ENCODE data around the gene KLK15. TPM values are rescaled to one million over a fixed set of nuclear protein-coding genes. Genes with fewer than 3 reads are reported as not detected.

The KLK15 gene
- total and polyA plus RNA-seq, 2 of the 8 experiments (the other 6 are each of a cell fraction or from before 2014, with no cell fraction given): not detected

- Histone ChIP-seq H4K91ac (replicated peaks; ENCODE audit: insufficient read length, low read length) (no peak overlapping the region), H3K27ac (ENCODE audit: low read depth, low read length) (no peak overlapping the region), H4K20me1 (replicated peaks in 1 of 2; ENCODE audit: control insufficient read depth in 1 of 2, insufficient read depth in 2 of 2, low read length in 2 of 2) (no peaks in the 10 kb centered on the region), H2BK15ac (ENCODE audit: low read length) (no peak overlapping the region), H3K56ac (replicated peaks; ENCODE audit: insufficient read length, low read depth, low read length) (no peak overlapping the region), H3K18ac (ENCODE audit: extremely low read depth, low read length) (no peak overlapping the region), H3K23ac (ENCODE audit: insufficient read length) (no peak overlapping the region), H3K36me3 (ENCODE audit: control insufficient read depth in 2 of 4, insufficient read depth in 4 of 4, low read length in 3 of 4) (no peaks in the 10 kb centered on the region), H4K5ac (ENCODE audit: insufficient read length, low read depth, low read length) (no peak overlapping the region), H3K79me2 (ENCODE audit: control insufficient read depth in 1 of 2, insufficient read depth in 2 of 2, low read length in 2 of 2) (no peaks in the 10 kb centered on the region), H3K9me3 (ENCODE audit: insufficient read depth in 2 of 2, low read depth in 1 of 2, low read length in 1 of 2) (no peaks in the 10 kb centered on the region), H2BK12ac (ENCODE audit: low read depth, low read length) (no peak overlapping the region), H2AK5ac (ENCODE audit: low read depth, low read length) (no peak overlapping the region), H3K79me1 (ENCODE audit: low read depth, low read length) (no peaks in the 10 kb centered on the region), H4K8ac (ENCODE audit: extremely low read depth, insufficient read depth, low read length) (no peak overlapping the region), H3K4ac (replicated peaks; ENCODE audit: insufficient read length, low read depth, low read length) (no peak overlapping the region), H2BK20ac (ENCODE audit: low read length) (no peak overlapping the region), H2AFZ (ENCODE audit: low read length) (no peak overlapping the region), H3K4me1 (replicated peaks in 1 of 4; ENCODE audit: control insufficient read depth in 3 of 4, insufficient read depth in 4 of 4, low read length in 3 of 4) (peaks cover 0 to 9% (median 1%) of the 10 kb centered on the region in 4 experiments; a peak in 2 of 7 replicates), H3K4me3 (ENCODE audit: extremely low read depth in 1 of 4, insufficient read depth in 2 of 4, low read depth in 3 of 4, low read length in 4 of 4) (no peak overlapping the region), H3K23me2 (ENCODE audit: low read depth, low read length) (no peaks in the 10 kb centered on the region), H3K9ac (replicated peaks in 1 of 4; ENCODE audit: extremely low read depth in 1 of 4, low read depth in 3 of 4, low read length in 3 of 4) (no peak overlapping the region), H2BK120ac (replicated peaks; ENCODE audit: low read depth, low read length) (no peak overlapping the region), H2BK5ac (ENCODE audit: low read depth, low read length) (no peak overlapping the region), H3K27me3 (replicated peaks in 1 of 4; ENCODE audit: control insufficient read depth in 3 of 4, extremely low read depth in 1 of 4, insufficient read depth in 3 of 4, low read length in 3 of 4) (peaks cover 0 to 4% (median 1%) of the 10 kb centered on the region in 4 experiments; a peak in 4 of 7 replicates), H3K14ac (ENCODE audit: insufficient read length) (no peak overlapping the region), H3K4me2 (ENCODE audit: insufficient read depth in 1 of 2, low read depth in 2 of 2, low read length in 2 of 2) (no peak overlapping the region)
- WGBS, 2 experiments (ENCODE audit: extremely low coverage in 1 of 2, insufficient coverage in 1 of 2, insufficient read length in 1 of 2, insufficient replicate concordance in 2 of 2, low coverage in 1 of 2, low lambda C conversion rate in 2 of 2, missing lambda C conversion rate in 1 of 2): 67% methylated on average over 3 of the region's 3 CpGs; no CpG with 5 or more reads in 1 of the 2 experiments
- ChIA-PET POLR2A (ENCODE audit: partially characterized antibody) (no interaction called here), CTCF (ENCODE audit: partially characterized antibody) (interaction anchor here (0.6 to 2.6 kb wide), 8 partner anchors 10 to 138 kb away, joined by 3 to 12 read pairs (median 4); no protein-coding TSS in a partner anchor)
- no peak for FAIRE-seq
- DNase-seq (ENCODE audit: low read depth in 1 of 2, low spot score in 2 of 2): no peak
- TF ChIP-seq SRF (IDR thresholded peaks at IDR 0.05; ENCODE audit: low read depth, low read length) (no peak), CTCF (IDR thresholded peaks at IDR 0.05; ENCODE audit: control extremely low read depth in 1 of 3, insufficient read depth in 1 of 3, low read depth in 1 of 3, low read length in 3 of 3) (peak in 2 of 3 experiments; percentile 14 to 19; a peak in 3 of 4 replicates), RAD21 (IDR thresholded peaks at IDR 0.05 in 1 of 2, conservative IDR thresholded peaks at IDR 0.05 in 1 of 2; ENCODE audit: low read depth in 2 of 2, low read length in 2 of 2) (peak in 1 of 2 experiments; percentile 6; a peak in 1 of 4 replicates)
Observed at GRCh38 chr19:50882188-50882587, 48.8 kb upstream of the KLK15 start.

Data from H1 (cell line).